Type B pancreatic cell (in vitro differentiated cells): Measurements from ENCODE around the gene TMEM150B. TPM values are rescaled to one million over a fixed set of nuclear protein-coding genes. Genes with fewer than 3 reads are reported as not detected.

Experiments
- DNase-seq: peaks from one replicate; pipeline ENCODE4 v3.0.0; 2021; ENCODE audit warnings: mixed read lengths; ENCODE audit not compliant: unreplicated experiment; ENCODE audit errors: extremely low spot score
- H3K27ac Mint-ChIP-seq: 2 replicates; pipeline ENCODE4 v1.8.0; 2021; ENCODE audit warnings: mild to moderate bottlenecking, mixed read lengths
- H3K27me3 Mint-ChIP-seq: 2 replicates; pipeline ENCODE4 v1.8.0; 2021; ENCODE audit warnings: mixed read lengths
- H3K36me3 Mint-ChIP-seq: 2 replicates; pipeline ENCODE4 v1.8.0; 2021; ENCODE audit warnings: mixed read lengths
- H3K4me1 Mint-ChIP-seq: one replicate; pipeline ENCODE4 v1.8.0; 2021; ENCODE audit warnings: mixed read lengths; ENCODE audit not compliant: unreplicated experiment
- H3K4me3 Mint-ChIP-seq: 2 replicates; pipeline ENCODE4 v1.8.0; 2021; ENCODE audit warnings: mild to moderate bottlenecking, mixed read lengths
- H3K9me3 Mint-ChIP-seq: 2 replicates; pipeline ENCODE4 v1.8.0; 2021; ENCODE audit warnings: mixed read lengths
- CTCF ChIP-seq: fragments of 200-600 bp; sonication (generic); conservative IDR thresholded peaks from 2 replicates; pipeline ENCODE4 v1.5.0; 2021; ENCODE audit warnings: antibody characterized with exemption, mild to moderate bottlenecking
- total RNA-seq: library from RNA; stranded (reverse); gene quantifications from 2 replicates; pipeline ENCODE4 v1.2.1, GENCODE V29; 2021; ENCODE audit warnings: low replicate concordance

TMEM150B gene
- total RNA-seq, 1 donor from 2014 or later, result 1.2 TPM

GRCh38 chr19:55299991-55300390, 25.1 kb downstream of the TMEM150B start:
- H3K4me3 Mint-ChIP-seq, result no peak overlapping the region
- no peak for TF ChIP-seq CTCF
- no peaks in the 10 kb centered on the region for H3K27me3 Mint-ChIP-seq
- no peak overlapping the region for H3K27ac Mint-ChIP-seq
- H3K9me3 Mint-ChIP-seq, result no peaks in the 10 kb centered on the region
- peaks cover 12% of the 10 kb centered on the region for H3K4me1 Mint-ChIP-seq
- DNase-seq, result no peak
- H3K36me3 Mint-ChIP-seq, result peaks cover 6% of the 10 kb centered on the region

- no peaks in the 10 kb centered on the region for H3K9me3 Mint-ChIP-seq
- no peak for DNase-seq
- peaks cover 12% of the 10 kb centered on the region for H3K4me1 Mint-ChIP-seq
- no peak for TF ChIP-seq CTCF
- no peaks in the 10 kb centered on the region for H3K27me3 Mint-ChIP-seq
- H3K36me3 Mint-ChIP-seq, result peaks cover 3% of the 10 kb centered on the region
- no peak overlapping the region for H3K4me3 Mint-ChIP-seq
- no peak overlapping the region for H3K27ac Mint-ChIP-seq
These were observed 27.9 kb downstream of the TMEM150B start for GRCh38 chr19:55297267-55297666.

GRCh38 chr19:55289117-55289796, 35.9 kb downstream of the TMEM150B start:
- no peak for TF ChIP-seq CTCF
- Mint-ChIP-seq H3K4me3 (no peak overlapping the region), H3K9me3 (no peaks in the 10 kb centered on the region), H3K27ac (no peak overlapping the region), H3K36me3 (peaks cover 4% of the 10 kb centered on the region), H3K27me3 (no peaks in the 10 kb centered on the region), H3K4me1 (peaks cover 5% of the 10 kb centered on the region)
- DNase-seq, result no peak

- Mint-ChIP-seq H3K27ac (no peak overlapping the region), H3K36me3 (peaks cover 4% of the 10 kb centered on the region), H3K4me3 (no peak overlapping the region), H3K9me3 (no peaks in the 10 kb centered on the region), H3K4me1 (peaks cover 9% of the 10 kb centered on the region), H3K27me3 (no peaks in the 10 kb centered on the region)
- no peak for TF ChIP-seq CTCF
- no peak for DNase-seq
These were observed 37.6 kb downstream of the TMEM150B start for GRCh38 chr19:55287361-55288079.

GRCh38 chr19:55285229-55285890, 39.8 kb downstream of the TMEM150B start:
- Mint-ChIP-seq H3K9me3 (no peaks in the 10 kb centered on the region), H3K4me1 (peaks cover 13% of the 10 kb centered on the region), H3K27ac (no peak overlapping the region), H3K27me3 (no peaks in the 10 kb centered on the region), H3K36me3 (no peaks in the 10 kb centered on the region), H3K4me3 (peak overlapping the region; percentile 77)
- TF ChIP-seq CTCF, result no peak
- DNase-seq, result no peak
